Mesendoderm (in vitro differentiated cells): ENCODE measurements around the gene TNF.
A peak's percentile ranks its signal among the peaks of the same experiment; 100 is the strongest.

Source experiments
- DNase-seq: peaks from one replicate; pipeline ENCODE4 v3.0.0; 2013
- H2AK5ac ChIP-seq: 2 replicates; pipeline ENCODE4 v1.6.1; 2013; ENCODE audit warnings: low read length, inconsistent platforms
- H2BK120ac ChIP-seq: 2 replicates; pipeline ENCODE4 v1.6.1; 2013; ENCODE audit warnings: low read depth, mild to moderate bottlenecking, low read length, moderate library complexity, mixed read lengths
- H2BK15ac ChIP-seq: replicated peaks from 2 replicates; pipeline ENCODE4 v1.6.1; 2013; ENCODE audit warnings: low read depth, mild to moderate bottlenecking, moderate library complexity
- H2BK5ac ChIP-seq: 2 replicates; pipeline ENCODE4 v1.6.1; 2013; ENCODE audit warnings: low read length, inconsistent platforms
- H3K18ac ChIP-seq: 2 replicates; pipeline ENCODE4 v1.6.1; 2013; ENCODE audit warnings: mild to moderate bottlenecking, low read length, mixed read lengths
- H3K23ac ChIP-seq: one replicate; pipeline ENCODE4 v1.6.1; 2013; ENCODE audit warnings: low read length
- H3K27ac ChIP-seq: 2 replicates; pipeline ENCODE4 v1.5.1; 2013; ENCODE audit warnings: low read depth, mild to moderate bottlenecking, inconsistent platforms, low read length, moderate library complexity
- H3K27me3 ChIP-seq: 2 replicates; pipeline ENCODE4 v1.6.1; 2013; ENCODE audit warnings: low read length, control low read depth, mild to moderate bottlenecking, inconsistent platforms; ENCODE audit not compliant: insufficient read depth, poor library complexity
- H3K36me3 ChIP-seq: 2 replicates; pipeline ENCODE4 v1.6.1; 2013; ENCODE audit warnings: low read length, inconsistent platforms; ENCODE audit not compliant: control insufficient read depth, insufficient read depth
- H3K4ac ChIP-seq: one replicate; pipeline ENCODE4 v1.6.1; 2013; ENCODE audit warnings: low read depth, mild to moderate bottlenecking, low read length, moderate library complexity
- H3K4me1 ChIP-seq: 2 replicates; pipeline ENCODE4 v1.6.1; 2013; ENCODE audit warnings: low read depth, low read length, inconsistent platforms; ENCODE audit not compliant: control insufficient read depth
- H3K4me2 ChIP-seq: 2 replicates; pipeline ENCODE4 v1.6.1; 2013; ENCODE audit warnings: low read length
- H3K4me3 ChIP-seq: 2 replicates; pipeline ENCODE4 v1.5.1; 2013; ENCODE audit warnings: mild to moderate bottlenecking, low read length
- H3K56ac ChIP-seq: one replicate; pipeline ENCODE4 v1.6.1; 2013; ENCODE audit warnings: low read length
- H3K79me1 ChIP-seq: 2 replicates; pipeline ENCODE4 v1.6.1; 2013; ENCODE audit warnings: low read length, inconsistent platforms
- H3K79me2 ChIP-seq: 2 replicates; pipeline ENCODE4 v1.6.1; 2013; ENCODE audit warnings: mild to moderate bottlenecking, low read length; ENCODE audit not compliant: control insufficient read depth, insufficient read depth
- H3K9ac ChIP-seq: 2 replicates; pipeline ENCODE4 v1.6.1; 2013; ENCODE audit warnings: low read length, inconsistent platforms
- H4K5ac ChIP-seq: one replicate; pipeline ENCODE4 v1.6.1; 2013; ENCODE audit warnings: low read length
- H4K8ac ChIP-seq: one replicate; pipeline ENCODE4 v1.6.1; 2013; ENCODE audit warnings: low read depth, mild to moderate bottlenecking, control low read depth, low read length, moderate library complexity
- WGBS: extraction: QIAGEN DNeasy Blood & Tissue Kit; methylation state at CpG from one replicate; pipeline ENCODE4 v1.1.7; 2013; ENCODE audit warnings: low lambda C conversion rate, missing lambda C conversion rate; ENCODE audit not compliant: insufficient coverage; ENCODE audit errors: extremely low coverage; 5-methylcytosine and 5-hydroxymethylcytosine counted together

TNF gene

GRCh38 chr6:31556307-31556706 is 19.1 kb upstream of the TNF start:
- Histone ChIP-seq H3K79me2 (no peaks in the 10 kb centered on the region), H3K9ac (no peak overlapping the region), H3K27me3 (no peaks in the 10 kb centered on the region), H3K4ac (no peak overlapping the region), H3K36me3 (peaks cover 6% of the 10 kb centered on the region), H4K5ac (no peak overlapping the region), H3K4me2 (no peak overlapping the region), H2BK5ac (no peak overlapping the region), H3K18ac (no peak overlapping the region), H2BK120ac (no peak overlapping the region), H3K23ac (no peak overlapping the region), H2AK5ac (no peak overlapping the region), H3K27ac (no peak overlapping the region), H4K8ac (no peak overlapping the region), H3K4me3 (no peak overlapping the region), H3K4me1 (peaks cover 7% of the 10 kb centered on the region), H3K79me1 (no peaks in the 10 kb centered on the region), H3K56ac (no peak overlapping the region), H2BK15ac (no peak overlapping the region)
- WGBS, result no CpG with 5 or more reads among the region's 3 CpGs
- DNase-seq, result no peak

- no peak overlapping the region for H3K27ac ChIP-seq
Observed at GRCh38 chr6:31557443-31558317, 17.7 kb upstream of the TNF start.

GRCh38 chr6:31558318-31558625 is 17.1 kb upstream of the TNF start:
- no peak overlapping the region for H2BK120ac ChIP-seq
- no peak overlapping the region for H2BK15ac ChIP-seq
- H3K4me3 ChIP-seq, result no peak overlapping the region
- no peak overlapping the region for H3K4ac ChIP-seq
- H4K5ac ChIP-seq, result no peak overlapping the region
- H3K4me2 ChIP-seq, result no peak overlapping the region
- H3K9ac ChIP-seq, result no peak overlapping the region
- no peak overlapping the region for H2AK5ac ChIP-seq
- DNase-seq, result no peak
- H3K56ac ChIP-seq, result no peak overlapping the region
- H3K18ac ChIP-seq, result no peak overlapping the region
- peaks cover 7% of the 10 kb centered on the region for H3K4me1 ChIP-seq
- WGBS, result no CpG with 5 or more reads among the region's 8 CpGs
- no peak overlapping the region for H3K27ac ChIP-seq
- no peak overlapping the region for H2BK5ac ChIP-seq
- H3K79me1 ChIP-seq, result no peaks in the 10 kb centered on the region
- no peak overlapping the region for H4K8ac ChIP-seq
- H3K36me3 ChIP-seq, result peaks cover 6% of the 10 kb centered on the region
- H3K79me2 ChIP-seq, result no peaks in the 10 kb centered on the region
- no peaks in the 10 kb centered on the region for H3K27me3 ChIP-seq
- H3K23ac ChIP-seq, result no peak overlapping the region

More at GRCh38 chr6:31557443-31558317, 17.7 kb upstream of the TNF start:
- Histone ChIP-seq H3K56ac (no peak overlapping the region), H4K5ac (no peak overlapping the region), H3K27me3 (no peaks in the 10 kb centered on the region), H3K9ac (no peak overlapping the region), H3K4me3 (no peak overlapping the region), H3K4me1 (peaks cover 7% of the 10 kb centered on the region), H3K79me1 (no peaks in the 10 kb centered on the region), H3K23ac (no peak overlapping the region), H2BK15ac (no peak overlapping the region), H3K36me3 (peaks cover 6% of the 10 kb centered on the region), H4K8ac (no peak overlapping the region), H2AK5ac (no peak overlapping the region), H3K4me2 (no peak overlapping the region), H3K4ac (no peak overlapping the region), H2BK5ac (no peak overlapping the region), H2BK120ac (no peak overlapping the region), H3K79me2 (no peaks in the 10 kb centered on the region), H3K18ac (no peak overlapping the region)
- DNase-seq, result no peak
- WGBS, result no CpG with 5 or more reads among the region's 24 CpGs

GRCh38 chr6:31558631-31559500 is 16.5 kb upstream of the TNF start:
- no peak for DNase-seq
- Histone ChIP-seq H2AK5ac (no peak overlapping the region), H3K9ac (no peak overlapping the region), H3K79me2 (no peaks in the 10 kb centered on the region), H3K4me2 (no peak overlapping the region), H3K4me1 (peaks cover 7% of the 10 kb centered on the region), H3K4ac (no peak overlapping the region), H4K5ac (no peak overlapping the region), H3K27ac (peak overlapping the region; percentile 26), H2BK120ac (peak overlapping the region; percentile 7), H2BK5ac (no peak overlapping the region), H3K27me3 (no peaks in the 10 kb centered on the region), H3K23ac (peak overlapping the region; percentile 45), H3K36me3 (peaks cover 6% of the 10 kb centered on the region), H3K79me1 (no peaks in the 10 kb centered on the region), H3K4me3 (no peak overlapping the region), H3K18ac (no peak overlapping the region), H4K8ac (no peak overlapping the region), H3K56ac (no peak overlapping the region), H2BK15ac (no peak overlapping the region)
- no CpG with 5 or more reads among the region's 14 CpGs for WGBS

- no peak overlapping the region for H3K4me2 ChIP-seq
- no peak overlapping the region for H3K9ac ChIP-seq
- H3K79me2 ChIP-seq, result no peaks in the 10 kb centered on the region
- no peaks in the 10 kb centered on the region for H3K79me1 ChIP-seq
- H2BK15ac ChIP-seq, result no peak overlapping the region
- peak overlapping the region; percentile 45 for H3K23ac ChIP-seq
- H4K5ac ChIP-seq, result no peak overlapping the region
- no peak overlapping the region for H4K8ac ChIP-seq
- H3K4me3 ChIP-seq, result no peak overlapping the region
- peak overlapping the region; percentile 26 for H3K27ac ChIP-seq
- H3K27me3 ChIP-seq, result no peaks in the 10 kb centered on the region
- peaks cover 7% of the 10 kb centered on the region for H3K4me1 ChIP-seq
- H2BK120ac ChIP-seq, result peak overlapping the region; percentile 7
- peak overlapping the region; percentile 67 for H2BK5ac ChIP-seq
- no peak overlapping the region for H3K4ac ChIP-seq
- no peak overlapping the region for H3K18ac ChIP-seq
- H2AK5ac ChIP-seq, result no peak overlapping the region
- peak overlapping the region; percentile 5 for H3K56ac ChIP-seq
- no CpG with 5 or more reads among the region's 4 CpGs for WGBS
- H3K36me3 ChIP-seq, result peaks cover 6% of the 10 kb centered on the region
- no peak for DNase-seq
Observed at GRCh38 chr6:31559606-31559957, 15.8 kb upstream of the TNF start.
